ENCODE results near the gene AK4.

Gene AK4

DNA sequence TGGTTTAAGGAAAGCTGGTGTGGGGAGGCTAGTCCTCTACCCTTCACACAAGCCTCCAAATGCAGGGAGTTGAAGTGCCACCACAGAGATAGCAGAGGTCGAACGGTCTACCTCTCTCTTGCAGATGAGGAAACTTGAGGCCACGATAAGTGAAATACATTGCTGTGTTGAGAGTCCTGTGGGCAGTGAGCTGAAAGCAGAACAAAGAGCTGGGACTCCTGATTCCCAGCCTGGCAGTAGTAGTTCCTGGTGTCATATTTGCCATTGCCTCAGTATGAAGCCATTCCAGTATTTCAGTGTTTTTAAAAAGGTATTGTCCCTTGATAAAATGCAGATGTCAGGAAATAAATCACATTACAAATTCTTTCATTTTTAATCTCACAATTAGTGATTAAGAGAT, 28.6 kb downstream of the AK4 start:
- no peak for DNase-seq

DNA sequence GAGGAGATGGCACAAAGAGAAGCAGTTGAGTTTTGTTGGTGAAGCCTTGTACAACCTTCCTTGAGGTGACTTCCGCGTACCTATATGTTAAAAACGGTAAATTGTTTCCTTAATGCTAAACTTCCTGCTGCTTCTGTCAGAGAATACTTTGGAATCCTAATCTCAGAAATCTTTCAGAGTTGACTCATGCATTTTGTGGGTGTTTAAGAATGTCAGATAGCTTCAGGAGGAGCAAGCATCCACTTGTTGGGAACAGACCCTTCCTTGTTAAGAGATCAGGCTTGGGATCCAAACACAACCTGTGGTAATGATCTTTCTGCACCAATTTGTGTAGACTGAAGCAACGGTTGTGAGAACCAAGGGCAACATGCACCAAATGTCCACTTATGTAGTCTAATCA, 29.5 kb downstream of the AK4 start:
- DNase-seq: no peak

GRCh38 chr1:65178235-65178634, 30.2 kb downstream of the AK4 start:
- DNase-seq: no peak

DNA sequence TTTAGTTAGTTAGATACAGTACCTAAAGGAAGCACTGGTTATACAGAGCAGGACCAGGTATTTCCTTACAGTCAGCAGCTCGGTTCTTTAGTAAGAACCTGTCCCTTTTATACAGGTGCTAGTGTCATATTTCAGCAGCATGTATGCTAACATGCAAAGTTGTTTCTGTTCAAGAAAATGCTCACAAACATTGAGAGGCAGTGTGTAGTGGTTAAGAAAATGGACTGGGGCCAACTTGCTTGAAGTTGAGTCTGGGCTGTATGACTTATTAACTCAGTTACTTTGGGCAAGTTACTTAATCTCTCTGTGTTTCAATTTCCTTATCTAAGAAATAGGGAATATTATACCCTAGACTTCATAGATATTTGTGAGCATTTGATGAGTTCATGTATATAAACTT, 31.1 kb downstream of the AK4 start:
- no peak for DNase-seq

GRCh38 chr1:65180977-65181376, 33.0 kb downstream of the AK4 start:
- no peak for DNase-seq

GRCh38 chr1:65182658-65183268, 34.8 kb downstream of the AK4 start:
- DNase-seq: no peak

DNA sequence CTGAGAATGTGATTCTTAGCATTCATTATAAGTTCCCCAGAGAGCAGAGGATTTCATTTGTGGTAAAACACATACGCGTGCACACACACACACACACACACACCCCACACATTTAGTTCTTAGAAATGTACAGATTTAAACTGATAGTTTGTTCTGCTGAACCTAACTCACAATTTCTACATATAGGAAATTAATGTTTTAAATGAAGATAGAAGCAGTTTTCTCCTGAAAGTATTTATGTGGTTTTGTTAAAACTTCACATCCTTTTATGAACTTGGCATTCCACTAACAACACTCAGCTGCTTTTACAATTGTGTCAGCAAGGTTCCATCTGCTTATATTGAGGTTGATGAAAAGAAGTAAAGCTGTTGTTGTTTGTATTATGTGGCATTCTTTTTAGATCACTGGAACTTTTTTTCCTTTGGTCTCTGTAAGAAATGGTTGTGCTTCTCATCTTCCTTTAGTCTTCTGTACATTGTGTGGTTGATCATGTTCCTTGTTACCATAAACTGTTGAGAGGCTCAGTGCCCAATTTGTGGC, 41.6 kb downstream of the AK4 start:
- DNase-seq: no peak

DNA sequence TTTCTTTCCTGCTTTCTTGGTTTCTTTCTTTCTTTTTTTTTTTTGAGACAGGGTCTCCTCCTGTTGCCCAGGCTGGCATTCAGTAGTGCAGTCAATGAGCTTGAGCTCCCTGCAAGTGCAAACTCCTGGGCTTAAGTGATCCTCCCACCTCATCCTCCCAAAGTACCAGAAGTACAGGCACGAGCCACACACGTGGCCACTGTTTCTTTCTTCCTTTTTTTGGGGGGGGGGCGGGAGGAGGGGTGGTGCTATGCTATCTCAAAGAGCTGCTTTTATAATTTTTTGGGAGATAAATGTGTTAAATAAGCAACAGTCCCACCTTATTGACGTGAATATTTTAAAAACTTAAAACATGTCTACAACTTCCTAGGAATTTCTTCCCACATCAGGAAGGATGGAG, 42.2 kb downstream of the AK4 start:
- DNase-seq: no peak

DNA sequence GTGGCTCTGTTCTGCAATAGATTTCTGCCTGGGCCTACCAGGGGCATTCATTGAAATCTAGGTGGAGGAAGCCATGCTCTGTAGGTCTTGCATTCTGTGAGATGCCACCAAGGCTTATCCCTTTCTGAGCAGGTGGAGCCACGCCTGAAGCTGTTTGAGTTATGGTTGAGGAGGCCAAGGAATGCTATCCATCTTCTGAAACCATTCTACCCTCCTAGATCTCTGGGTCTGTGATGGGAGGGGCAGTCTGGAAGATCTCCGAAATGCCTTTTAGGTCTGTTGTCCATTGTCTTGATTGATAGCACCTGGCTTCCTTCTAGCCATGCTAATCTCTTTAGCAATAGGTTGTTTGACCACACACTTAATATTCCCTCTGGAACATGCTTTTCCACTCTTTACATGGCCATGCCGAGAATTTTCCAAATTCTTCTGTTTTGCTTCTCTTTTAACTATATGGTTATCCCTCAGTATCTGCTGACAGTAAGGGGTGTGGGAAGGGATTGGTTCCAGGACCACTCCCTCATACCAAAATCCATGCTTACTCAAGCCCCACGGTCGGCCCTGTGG, 45.2 kb downstream of the AK4 start:
- DNase-seq: no peak

DNA sequence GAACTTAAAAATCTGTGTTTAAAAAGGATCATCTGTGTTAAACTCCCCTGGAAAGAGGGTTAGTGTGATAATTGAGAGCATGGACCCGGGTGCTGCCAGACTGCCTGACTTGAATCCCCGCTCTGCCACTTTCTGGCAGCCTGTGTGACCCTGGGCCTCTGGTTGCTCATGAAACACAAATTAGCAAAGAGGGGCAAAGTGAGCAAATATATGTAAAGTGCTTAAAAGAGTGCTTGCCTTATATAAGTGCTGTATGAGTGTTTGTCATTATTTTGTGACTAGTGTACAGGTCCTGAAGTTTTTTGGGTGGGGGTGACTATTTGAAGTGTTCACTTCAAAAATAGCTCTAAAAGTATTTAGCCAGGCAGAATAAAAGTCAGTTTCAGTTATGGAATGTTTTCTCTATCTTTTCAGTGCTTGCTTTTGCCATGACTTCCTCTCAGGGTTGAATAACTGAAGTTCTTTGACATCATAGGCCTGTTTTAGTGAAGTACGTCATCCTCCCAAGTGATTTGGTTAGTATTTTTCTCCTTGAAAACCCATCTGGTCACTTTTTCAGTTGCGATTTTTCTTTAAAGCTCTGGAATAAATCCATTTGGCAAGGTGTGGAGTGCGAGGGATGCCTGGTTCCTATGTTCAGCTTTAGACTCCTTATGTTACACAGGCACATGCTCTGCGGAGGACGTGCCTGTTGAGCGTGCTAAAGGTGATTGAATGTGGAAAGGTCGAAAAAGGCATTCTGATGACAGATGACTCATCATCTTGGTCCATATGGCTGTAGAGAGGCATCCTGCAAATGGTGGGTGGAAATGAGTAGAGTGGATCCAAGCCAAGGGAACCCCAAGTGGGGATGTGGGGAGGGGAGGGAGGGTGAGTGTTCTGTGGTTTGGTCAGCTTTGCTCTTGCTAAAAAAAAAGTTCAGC, 47.8 kb downstream of the AK4 start:
- DNase-seq: no peak

DNA sequence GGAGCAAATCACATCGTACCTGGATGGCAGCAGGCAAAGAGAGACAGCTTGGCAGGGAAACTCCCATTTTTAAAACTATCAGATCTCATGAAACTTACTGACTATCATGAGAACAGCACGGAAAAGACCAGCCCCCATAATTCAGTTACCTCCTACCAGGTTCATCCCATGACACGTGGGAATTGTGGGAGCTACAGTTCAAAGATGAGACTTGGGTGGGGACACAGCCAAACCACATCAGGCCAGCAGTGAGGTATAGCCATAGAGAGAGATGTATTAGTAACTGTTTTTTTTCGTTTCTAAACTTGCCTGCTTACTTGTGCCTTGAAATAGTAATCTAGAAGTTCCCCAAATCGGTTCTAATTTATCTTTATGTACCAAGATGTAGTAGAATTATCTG, 48.9 kb downstream of the AK4 start:
- no peak for DNase-seq

GRCh38 chr1:65197636-65198035, 49.6 kb downstream of the AK4 start:
- DNase-seq: no peak

- no peak for DNase-seq
Measured at GRCh38 chr1:65198096-65198495, 50.1 kb downstream of the AK4 start.

DNA sequence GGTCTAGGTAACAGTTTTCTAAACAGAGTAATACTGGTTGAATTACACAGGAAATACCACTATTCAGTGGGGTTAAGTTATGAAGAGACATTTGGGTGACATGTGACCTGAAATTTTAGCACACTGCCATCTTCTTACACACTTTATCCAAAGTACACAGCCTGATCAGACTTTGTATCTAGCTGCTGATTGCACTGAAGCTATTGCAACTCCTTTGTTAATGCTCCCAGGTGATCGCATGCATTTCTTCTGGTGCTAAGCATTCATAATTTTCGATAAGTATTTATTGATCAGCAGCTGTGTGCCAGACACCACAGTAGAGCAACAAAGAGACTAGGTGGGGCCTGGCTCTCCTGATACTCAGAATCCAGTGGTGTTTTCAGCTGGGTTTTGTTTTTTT, 52.4 kb downstream of the AK4 start:
- no peak for DNase-seq

- no peak for DNase-seq
Measured at GRCh38 chr1:65206836-65207235, 58.8 kb downstream of the AK4 start.

- DNase-seq: no peak
Measured at GRCh38 chr1:65207317-65207716, 59.3 kb downstream of the AK4 start.

DNA sequence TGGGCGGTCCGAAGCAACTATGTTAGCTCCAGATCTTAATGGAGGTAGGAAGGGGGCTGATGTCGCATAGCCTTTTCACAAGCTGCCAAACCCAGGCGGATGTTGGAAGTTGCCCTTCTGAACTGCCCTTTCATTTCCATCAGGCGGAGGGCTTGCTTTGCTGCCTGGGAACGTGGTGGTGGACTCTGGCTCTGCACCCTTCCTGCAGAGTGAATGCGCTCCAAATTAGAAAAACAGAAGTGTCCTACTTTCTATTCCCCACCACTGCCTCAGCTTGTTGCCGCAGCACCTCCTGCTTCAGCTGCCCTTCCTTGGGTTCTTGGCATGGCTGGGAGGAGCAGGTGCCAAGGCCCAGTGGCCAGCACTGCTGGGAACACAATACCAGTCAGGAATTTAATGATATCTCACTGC, 60.6 kb downstream of the AK4 start:
- peak; percentile 44 for DNase-seq

DNA sequence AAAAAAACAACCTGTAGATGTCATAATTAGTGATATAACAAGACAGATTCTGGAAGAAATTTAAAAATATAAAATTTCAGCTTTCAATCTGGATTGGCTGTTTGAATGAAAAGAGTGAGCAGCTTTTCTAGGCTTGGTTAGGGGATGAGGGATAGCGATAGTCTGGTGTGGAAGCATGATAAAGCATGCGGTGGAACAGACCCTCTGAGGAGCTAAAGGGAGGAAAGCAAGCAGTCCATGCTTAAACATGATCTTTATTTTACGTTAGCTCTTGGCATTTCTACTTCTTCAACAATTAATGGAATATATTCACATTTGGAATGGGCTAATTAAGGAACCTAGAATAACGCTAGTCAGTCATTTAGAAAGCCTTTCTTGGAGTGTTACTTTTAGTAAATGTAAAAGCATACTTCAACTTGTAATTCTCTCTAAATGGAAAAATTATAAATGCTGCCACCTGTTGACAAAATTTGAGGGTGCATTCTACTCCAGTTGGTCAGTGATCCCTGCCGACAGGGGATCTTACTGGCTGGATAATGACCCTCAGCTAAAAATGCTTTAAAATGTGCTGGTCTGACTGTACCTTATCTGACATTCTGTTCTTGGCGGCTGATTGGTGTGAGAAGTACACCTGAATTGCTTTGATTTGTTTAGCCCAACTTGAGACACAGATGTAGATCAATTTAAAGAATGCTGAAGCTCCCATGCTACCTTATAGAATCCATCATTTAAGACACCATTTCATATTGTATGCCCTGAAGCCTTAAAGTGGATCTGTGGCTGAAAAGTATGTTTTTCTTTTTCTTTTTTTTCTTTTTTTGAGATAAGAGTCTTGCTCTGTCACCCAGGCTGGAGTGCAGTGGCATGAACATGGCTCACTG, 61.2 kb downstream of the AK4 start:
- peak; percentile 60 for DNase-seq

GRCh38 chr1:65210325-65210724, 62.3 kb downstream of the AK4 start:
- DNase-seq: no peak

GRCh38 chr1:65211331-65211730, 63.3 kb downstream of the AK4 start:
- no peak for DNase-seq

DNA sequence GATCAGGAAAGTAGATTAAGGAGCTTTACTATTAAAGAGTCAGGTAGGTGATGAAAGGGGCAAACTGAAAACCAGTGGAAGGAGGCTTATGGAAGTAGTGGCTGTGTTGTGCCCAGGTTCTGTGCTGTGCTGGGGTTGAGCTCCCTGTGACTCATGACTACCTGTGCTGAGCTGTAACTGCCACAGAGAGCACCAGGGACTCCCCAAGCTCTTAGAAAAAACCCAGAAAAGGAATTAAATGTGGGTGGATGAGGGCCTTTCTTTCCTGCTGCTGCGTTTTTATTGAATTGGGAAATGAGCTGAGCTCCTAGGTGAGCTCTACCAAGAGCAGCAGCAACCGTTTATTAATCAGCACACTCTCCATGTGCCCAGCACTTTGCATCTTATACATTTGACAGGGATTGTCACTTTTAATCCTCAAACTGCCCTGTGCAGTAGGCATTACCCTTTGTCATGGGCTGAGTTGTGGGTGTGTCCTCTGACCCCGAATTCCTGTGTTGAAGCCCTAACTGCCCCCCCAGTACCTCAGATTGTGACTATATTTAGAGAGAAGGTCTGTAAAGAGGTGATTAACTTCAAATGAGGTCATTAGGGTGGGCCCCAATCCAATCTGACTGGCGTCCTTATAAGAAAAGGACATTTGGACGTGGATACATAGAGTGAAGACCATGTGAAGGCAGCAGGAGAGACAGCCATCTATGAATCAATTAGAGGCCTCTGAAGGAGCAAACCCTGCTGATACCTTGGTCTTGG, 65.4 kb downstream of the AK4 start:
- DNase-seq: no peak

All from midbrain (tissue), 1 donor.